HUES64 (cell line): ENCODE measurements around the gene ZNF808.
"Not testable (repeated sequence)": the region's sequence is repeated elsewhere in the genome, so short reads cannot be mapped to it uniquely, and the experiment has no call there.

Experiments used
- H3K27ac ChIP-seq: 2 replicates; pipeline ENCODE4 v1.7.0; 2013; ENCODE audit warnings: low read depth, low read length, inconsistent platforms
- H3K27me3 ChIP-seq: 2 replicates; pipeline ENCODE4 v1.6.1; 2013; ENCODE audit warnings: mild to moderate bottlenecking, low read length; ENCODE audit not compliant: insufficient read depth
- H3K36me3 ChIP-seq: 2 replicates; pipeline ENCODE4 v1.6.1; 2013; ENCODE audit warnings: mild to moderate bottlenecking, low read length; ENCODE audit not compliant: insufficient read depth
- H3K4me1 ChIP-seq: 2 replicates; pipeline ENCODE4 v1.6.1; 2013; ENCODE audit warnings: mild to moderate bottlenecking, low read length, moderate library complexity; ENCODE audit not compliant: insufficient read depth
- H3K4me3 ChIP-seq: 2 replicates; pipeline ENCODE4 v1.5.1; 2013; ENCODE audit warnings: mild to moderate bottlenecking, low read length, moderate library complexity
- H3K9ac ChIP-seq: 2 replicates; pipeline ENCODE4 v1.6.1; 2013; ENCODE audit warnings: mild to moderate bottlenecking, low read depth, low read length
- H3K9me3 ChIP-seq: 2 replicates; pipeline ENCODE4 v1.6.1; 2013; ENCODE audit warnings: low read depth, low read length; ENCODE audit not compliant: insufficient read depth
- WGBS: fragments of 150-250, 120-280 bp; methylation state at CpG from one replicate; pipeline ENCODE4 v1.1.7; 2013; ENCODE audit warnings: missing lambda C conversion rate; 5-methylcytosine and 5-hydroxymethylcytosine counted together

ZNF808 gene

GRCh38 chr19:52536448-52536800, 9.0 kb downstream of the ZNF808 start:
- Histone ChIP-seq H3K9ac (peak overlapping the region; percentile 80), H3K4me1 (no peaks in the 10 kb centered on the region), H3K36me3 (no peaks in the 10 kb centered on the region), H3K4me3 (peak overlapping the region; percentile 79), H3K27me3 (peaks cover 5% of the 10 kb centered on the region; the same call in 1 of the 2 replicates), H3K27ac (no peak overlapping the region), H3K9me3 (no peaks in the 10 kb centered on the region)
- 2% methylated on average over 17 of the region's 17 CpGs for WGBS

GRCh38 chr19:52538815-52539214, 11.3 kb downstream of the ZNF808 start:
- 80% methylated on average over 2 of the region's 4 CpGs for WGBS
- H3K9me3 ChIP-seq, H3K4me3 ChIP-seq, H3K27ac ChIP-seq, H3K4me1 ChIP-seq, H3K9ac ChIP-seq, H3K27me3 ChIP-seq, H3K36me3 ChIP-seq: not testable (repeated sequence)

DNA sequence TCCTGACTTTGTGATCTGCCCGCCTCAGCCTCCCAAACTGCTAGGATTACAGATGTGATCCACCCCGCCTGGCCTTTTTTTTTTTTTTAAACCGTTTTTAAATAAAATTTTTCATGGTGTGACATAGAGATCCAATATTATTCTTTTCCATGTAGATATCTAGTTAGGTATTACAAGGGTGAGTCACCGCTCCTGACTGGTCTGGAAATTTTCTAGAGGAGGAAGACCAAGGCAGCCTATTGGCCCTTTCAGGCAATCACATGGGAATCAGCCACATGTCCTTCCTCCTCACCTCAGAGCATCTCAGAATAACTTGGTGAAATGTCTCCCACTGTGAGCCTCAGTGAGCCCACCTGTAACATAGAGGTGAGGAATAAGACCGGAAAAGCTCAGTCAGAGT, 13.7 kb downstream of the ZNF808 start:
- H3K27ac ChIP-seq, H3K27me3 ChIP-seq, H3K4me3 ChIP-seq, H3K4me1 ChIP-seq, H3K9ac ChIP-seq, H3K9me3 ChIP-seq: not testable (repeated sequence)
- H3K36me3 ChIP-seq = peaks cover 29% of the 10 kb centered on the region
- 95% methylated on average over 4 of the region's 5 CpGs for WGBS

- Histone ChIP-seq H3K9ac (no peak overlapping the region), H3K9me3 (no peaks in the 10 kb centered on the region), H3K36me3 (peaks cover 31% of the 10 kb centered on the region), H3K4me3 (no peak overlapping the region), H3K27ac (no peak overlapping the region), H3K4me1 (no peaks in the 10 kb centered on the region), H3K27me3 (peaks cover 5% of the 10 kb centered on the region; the same call in 1 of the 2 replicates)
- WGBS = 92% methylated on average over 5 of the region's 5 CpGs
Observed at GRCh38 chr19:52541608-52542007, 14.1 kb downstream of the ZNF808 start.

GRCh38 chr19:52542541-52542940, 15.1 kb downstream of the ZNF808 start:
- 96% methylated on average over 5 of the region's 6 CpGs for WGBS
- H3K36me3 ChIP-seq = peaks cover 40% of the 10 kb centered on the region
- not testable (repeated sequence) for H3K9me3 ChIP-seq, H3K4me3 ChIP-seq, H3K9ac ChIP-seq, H3K27me3 ChIP-seq, H3K4me1 ChIP-seq, H3K27ac ChIP-seq

- Histone ChIP-seq H3K4me3 (no peak overlapping the region), H3K27me3 (no peaks in the 10 kb centered on the region), H3K4me1 (no peaks in the 10 kb centered on the region), H3K9ac (no peak overlapping the region), H3K36me3 (peaks cover 43% of the 10 kb centered on the region), H3K9me3 (no peaks in the 10 kb centered on the region), H3K27ac (no peak overlapping the region)
- WGBS = 95% methylated on average over 6 of the region's 8 CpGs
Observed at GRCh38 chr19:52542984-52543664, 15.7 kb downstream of the ZNF808 start.

DNA sequence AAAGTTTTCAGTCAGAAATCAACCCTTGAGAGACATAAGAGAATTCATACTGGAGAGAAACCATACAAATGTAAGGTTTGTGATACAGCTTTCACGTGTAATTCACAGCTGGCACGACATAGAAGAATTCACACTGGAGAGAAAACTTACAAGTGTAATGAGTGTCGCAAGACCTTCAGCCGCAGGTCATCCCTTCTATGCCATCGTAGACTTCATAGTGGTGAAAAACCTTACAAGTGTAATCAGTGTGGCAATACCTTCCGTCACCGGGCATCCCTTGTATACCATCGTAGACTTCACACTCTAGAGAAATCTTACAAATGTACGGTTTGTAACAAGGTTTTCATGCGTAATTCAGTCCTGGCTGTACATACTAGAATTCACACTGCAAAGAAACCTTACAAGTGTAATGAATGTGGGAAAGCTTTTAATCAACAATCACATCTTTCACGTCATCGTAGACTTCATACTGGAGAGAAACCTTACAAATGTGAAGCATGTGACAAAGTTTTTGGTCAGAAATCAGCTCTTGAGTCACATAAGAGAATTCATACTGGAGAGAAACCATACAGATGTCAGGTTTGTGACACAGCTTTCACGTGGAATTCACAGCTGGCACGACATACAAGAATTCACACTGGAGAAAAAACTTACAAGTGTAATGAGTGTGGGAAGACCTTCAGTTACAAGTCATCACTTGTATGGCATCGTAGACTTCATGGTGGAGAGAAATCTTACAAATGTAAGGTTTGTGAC, 26.9 kb downstream of the ZNF808 start:
- peaks cover 66% of the 10 kb centered on the region for H3K36me3 ChIP-seq
- no peak overlapping the region for H3K9ac ChIP-seq
- WGBS = 97% methylated on average over 15 of the region's 15 CpGs
- H3K4me1 ChIP-seq = peaks cover 8% of the 10 kb centered on the region
- H3K27ac ChIP-seq = no peak overlapping the region
- peaks cover 32% of the 10 kb centered on the region for H3K9me3 ChIP-seq
- H3K27me3 ChIP-seq = no peaks in the 10 kb centered on the region
- H3K4me3 ChIP-seq = no peak overlapping the region

- Histone ChIP-seq H3K27ac (no peak overlapping the region), H3K4me3 (no peak overlapping the region), H3K9me3 (peaks cover 32% of the 10 kb centered on the region), H3K9ac (no peak overlapping the region), H3K4me1 (peaks cover 13% of the 10 kb centered on the region), H3K36me3 (peaks cover 52% of the 10 kb centered on the region), H3K27me3 (no peaks in the 10 kb centered on the region)
- WGBS = 95% methylated on average over 16 of the region's 16 CpGs
Observed at GRCh38 chr19:52557231-52557995, 29.9 kb downstream of the ZNF808 start.

DNA sequence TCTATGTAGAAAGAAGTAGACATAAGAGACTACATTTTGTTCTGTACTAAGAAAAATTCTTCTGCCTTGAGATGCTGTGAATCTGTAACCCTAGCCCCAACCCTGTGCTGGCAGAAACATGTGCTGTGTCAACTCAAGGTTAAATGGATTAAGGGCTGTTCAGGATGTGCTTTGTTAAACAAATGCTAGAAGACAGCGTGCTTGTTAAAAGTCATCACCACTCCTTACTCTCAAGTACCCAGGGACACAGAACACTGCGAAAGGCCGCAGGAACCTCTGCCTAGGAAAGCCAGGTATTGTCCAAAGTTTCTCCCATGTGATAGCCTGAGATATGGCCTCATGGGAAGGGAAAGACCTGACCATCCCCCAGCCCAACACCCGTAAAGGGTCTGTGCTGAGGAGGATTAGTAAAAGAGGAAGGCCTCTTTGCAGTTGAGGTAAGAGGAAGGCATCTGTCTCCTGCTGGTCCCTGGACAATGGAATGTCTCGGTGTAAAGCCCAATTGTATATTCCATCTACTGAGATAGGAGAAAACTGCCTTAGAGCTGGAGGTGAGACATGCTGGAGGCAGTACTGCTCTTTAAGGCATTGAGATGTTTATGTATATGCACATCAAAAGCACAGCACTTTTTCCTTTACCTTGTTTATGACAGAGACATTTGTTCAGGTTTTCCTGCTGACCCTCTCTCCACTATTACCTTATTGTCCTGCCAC, 31.4 kb downstream of the ZNF808 start:
- Histone ChIP-seq H3K36me3 (peaks cover 38% of the 10 kb centered on the region), H3K4me1 (peaks cover 13% of the 10 kb centered on the region), H3K9ac (peak overlapping the region; percentile 33), H3K9me3 (peaks cover 20% of the 10 kb centered on the region), H3K27ac (peak overlapping the region; percentile 77)
- 52% methylated on average over 5 of the region's 5 CpGs for WGBS
- not testable (repeated sequence) for H3K4me3 ChIP-seq, H3K27me3 ChIP-seq

GRCh38 chr19:52561611-52562010, 34.1 kb downstream of the ZNF808 start:
- H3K9me3 ChIP-seq, H3K9ac ChIP-seq, H3K4me3 ChIP-seq, H3K27me3 ChIP-seq, H3K27ac ChIP-seq: not testable (repeated sequence)
- Histone ChIP-seq H3K4me1 (peaks cover 26% of the 10 kb centered on the region), H3K36me3 (peaks cover 14% of the 10 kb centered on the region; the same call in 1 of the 2 replicates)
- WGBS = 96% methylated on average over 8 of the region's 8 CpGs

DNA sequence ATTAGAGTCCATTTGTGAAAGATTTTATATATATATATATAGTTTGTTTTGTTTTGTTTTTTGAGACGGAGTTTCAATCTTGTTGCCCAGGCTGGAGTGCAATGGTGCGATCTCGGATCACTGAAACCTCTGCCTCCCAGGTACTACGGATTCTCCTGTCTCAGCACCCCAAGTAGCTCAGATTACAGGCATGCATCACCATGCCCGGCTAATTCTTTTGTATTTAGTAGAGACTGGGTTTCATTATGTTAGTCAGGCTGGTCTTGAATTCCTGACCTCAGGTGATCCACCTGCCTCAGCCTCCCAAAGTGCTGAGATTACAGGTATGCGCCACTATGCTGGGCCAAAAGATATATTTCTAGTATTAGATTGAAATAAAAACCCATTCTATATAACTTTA, 38.7 kb downstream of the ZNF808 start:
- no peak overlapping the region for H3K27ac ChIP-seq
- WGBS = 91% methylated on average over 5 of the region's 6 CpGs
- 0 out of 2 replicates have a peak, but pooled peaks cover 4% of the 10 kb centered on the region for H3K36me3 ChIP-seq
- H3K4me1 ChIP-seq = peaks cover 20% of the 10 kb centered on the region
- H3K27me3 ChIP-seq = no peaks in the 10 kb centered on the region
- H3K4me3 ChIP-seq = no peak overlapping the region
- no peaks in the 10 kb centered on the region for H3K9me3 ChIP-seq
- no peak overlapping the region for H3K9ac ChIP-seq
